Adrenal gland (tissue), 12 donors: ENCODE results near the gene APBB1. TPM values are rescaled to one million over a fixed set of nuclear protein-coding genes. Genes with fewer than 3 reads are reported as not detected.

Source experiments
- DNase-seq, 7 donors: peaks; one replicate each; pipeline ENCODE4 v3.0.0-alpha.2; 2019 to 2020
- H3K27ac ChIP-seq, 5 donors: fragments of 200-600 bp; sonication (generic) in 4 of 5; 1 replicate in 3 of 5; 2 replicates in 2 of 5; pipeline versions ENCODE4 v1.5.1 to v1.8.0; 2016 to 2020; ENCODE audit warnings: mild to moderate bottlenecking in 1 of 5
- H3K27me3 ChIP-seq: fragments of 200-600 bp; 2 replicates; pipeline ENCODE4 v1.8.0; 2021
- H3K36me3 ChIP-seq, 2 donors: fragments of 200-600 bp; replicated peaks in 1 of 2; 1 replicate in 1 of 2; 2 replicates in 1 of 2; pipeline versions ENCODE4 v1.5.1 to v1.8.0; 2018 to 2022
- H3K4me1 ChIP-seq, 2 donors: fragments of 200-600 bp; replicated peaks in 1 of 2; 1 replicate in 1 of 2; 2 replicates in 1 of 2; pipeline versions ENCODE4 v1.5.1 to v1.8.0; 2018 to 2021
- H3K4me3 ChIP-seq, 4 donors: fragments of 200-600 bp; sonication (generic) in 3 of 4; one replicate each; pipeline ENCODE4 v1.5.1; 2016 to 2018
- H3K9me3 ChIP-seq, 3 donors: fragments of 200-600 bp; sonication (generic) in 1 of 3; replicated peaks in 1 of 3; 1 replicate in 2 of 3; 2 replicates in 1 of 3; pipeline versions ENCODE4 v1.5.1 to v1.8.0; 2016 to 2021
- POLR2A ChIP-seq, 2 donors: fragments of 450-650 bp; IDR thresholded peaks; one replicate each; pipeline ENCODE4 v1.6.1; 2017; ENCODE audit warnings: antibody characterized with exemption in 2 of 2, mild to moderate bottlenecking in 2 of 2, moderate library complexity in 1 of 2
- WGBS, 4 donors: extraction: QIAGEN DNeasy Blood & Tissue Kit in 2 of 4; methylation state at CpG; one replicate each; pipeline versions ENCODE4 v1.1.5 to v1.1.7; 2013 to 2017; 5-methylcytosine and 5-hydroxymethylcytosine counted together
- intact Hi-C, 2 donors: fragments of 100-400 bp; cut with DNase I; formaldehyde crosslinking; loops; one replicate each; pipeline versions ENCODE4 v1.14.1 to v1.15.0; 2022 to 2023
- polyA plus RNA-seq, 3 donors: library from polyadenylated mRNA; stranded (reverse); fragments of 200-250 nt in 2 of 3; fragments of 350-450 nt in 1 of 3; fragmentation: Illumina TruSeq in 1 of 3; extraction: RNeasy Lipid Tissue Mini Kit (QIAGEN cat#74804) in 1 of 3; gene quantifications; one replicate each; pipeline ENCODE4 v1.2.3, GENCODE V29; 2013 to 2014
- total RNA-seq, 9 donors: library from RNA; depleted of rRNA in 4 of 9; stranded (reverse); fragments of >200 nt in 4 of 9; fragments of 120-200 nt in 1 of 9; fragmentation: NEBNext Ultra II Directional in 1 of 9; extraction: Animal tissue kit (Norgen Biotek cat#: 25700) in 1 of 9; gene quantifications; one replicate each; pipeline versions ENCODE4 v1.1.0 to v1.2.4, GENCODE V29; 2013 to 2023
- TF ChIP-seq, protein P1 (sequence below), 6 experiments: fragments of 450-650 bp in 4 of 6; fragments of 200-600 bp in 2 of 6; sonication (generic) in 1 of 6; IDR thresholded peaks; 1 replicate in 5 of 6; 2 replicates in 1 of 6; pipeline versions ENCODE4 v1.5.1 to v1.8.0; 2016 to 2021; ENCODE audit warnings: antibody characterized with exemption in 6 of 6, mild to moderate bottlenecking in 2 of 6, moderate library complexity in 1 of 6
- donor health status: healthy with polysubstance abuse.
- donor health status: Bipolar disorder and iron deficiency.
- donor health status: DM: yes; HTN: yes; CAD: no.
- donor health status: DM: no; HTN: no; CAD: no.
- donor health status: DM: no; HTN: no; CAD: no.
- donor health status: DM: yes; HTN: yes; CAD: no.

APBB1 gene
- total and polyA plus RNA-seq, 12 donors, result 27.2 to 72.4 (median 50.5) TPM

DNA sequence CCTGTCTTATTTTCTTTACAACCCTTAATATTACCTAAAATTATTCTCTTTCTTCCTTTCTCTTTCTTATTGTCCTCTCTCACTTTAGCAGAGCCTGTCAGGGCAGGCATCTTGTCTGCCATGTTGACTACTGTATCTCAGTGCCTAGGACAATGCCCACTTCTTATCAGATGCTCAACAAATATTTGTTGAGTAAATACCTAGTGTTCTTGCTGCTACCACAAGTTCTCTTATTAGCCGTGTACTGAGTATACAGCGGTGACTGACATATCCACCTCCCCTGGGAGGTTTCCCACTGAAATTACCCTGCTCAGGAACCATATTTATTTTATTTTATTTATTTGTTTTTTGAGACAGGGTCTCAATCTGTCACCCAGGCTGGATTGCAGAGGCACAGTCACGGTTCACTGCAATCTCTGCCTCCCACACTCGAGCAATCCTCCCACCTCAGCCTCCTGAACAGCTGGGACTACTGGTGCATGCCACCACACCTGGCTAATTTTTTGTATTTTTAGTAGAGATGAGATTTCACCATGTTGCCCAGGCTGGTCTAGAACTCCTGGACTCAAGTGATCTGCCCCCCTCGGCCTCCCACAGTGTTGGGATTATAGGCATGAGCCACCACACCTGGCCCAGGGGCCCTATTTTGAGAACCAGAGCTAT lies 15.2 kb upstream of the APBB1 start:
- H3K27me3 ChIP-seq, result no peaks in the 10 kb centered on the region
- no peaks in the 10 kb centered on the region for H3K9me3 ChIP-seq
- DNase-seq, result no peak
- 65 to 72% (median 67%) methylated on average over 5 of the region's 5 CpGs for WGBS, 4 donors
- no peaks in the 10 kb centered on the region for H3K4me1 ChIP-seq
- intact Hi-C loops, result no loop called here
- no peaks in the 10 kb centered on the region for H3K36me3 ChIP-seq
- no peak overlapping the region for H3K27ac ChIP-seq
- H3K4me3 ChIP-seq, result no peak overlapping the region
- no peak for TF ChIP-seq POLR2A (IDR thresholded peaks at IDR 0.05)
- TF ChIP-seq, protein P1, sequence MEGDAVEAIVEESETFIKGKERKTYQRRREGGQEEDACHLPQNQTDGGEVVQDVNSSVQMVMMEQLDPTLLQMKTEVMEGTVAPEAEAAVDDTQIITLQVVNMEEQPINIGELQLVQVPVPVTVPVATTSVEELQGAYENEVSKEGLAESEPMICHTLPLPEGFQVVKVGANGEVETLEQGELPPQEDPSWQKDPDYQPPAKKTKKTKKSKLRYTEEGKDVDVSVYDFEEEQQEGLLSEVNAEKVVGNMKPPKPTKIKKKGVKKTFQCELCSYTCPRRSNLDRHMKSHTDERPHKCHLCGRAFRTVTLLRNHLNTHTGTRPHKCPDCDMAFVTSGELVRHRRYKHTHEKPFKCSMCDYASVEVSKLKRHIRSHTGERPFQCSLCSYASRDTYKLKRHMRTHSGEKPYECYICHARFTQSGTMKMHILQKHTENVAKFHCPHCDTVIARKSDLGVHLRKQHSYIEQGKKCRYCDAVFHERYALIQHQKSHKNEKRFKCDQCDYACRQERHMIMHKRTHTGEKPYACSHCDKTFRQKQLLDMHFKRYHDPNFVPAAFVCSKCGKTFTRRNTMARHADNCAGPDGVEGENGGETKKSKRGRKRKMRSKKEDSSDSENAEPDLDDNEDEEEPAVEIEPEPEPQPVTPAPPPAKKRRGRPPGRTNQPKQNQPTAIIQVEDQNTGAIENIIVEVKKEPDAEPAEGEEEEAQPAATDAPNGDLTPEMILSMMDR (IDR thresholded peaks at IDR 0.05), result no peak

DNA sequence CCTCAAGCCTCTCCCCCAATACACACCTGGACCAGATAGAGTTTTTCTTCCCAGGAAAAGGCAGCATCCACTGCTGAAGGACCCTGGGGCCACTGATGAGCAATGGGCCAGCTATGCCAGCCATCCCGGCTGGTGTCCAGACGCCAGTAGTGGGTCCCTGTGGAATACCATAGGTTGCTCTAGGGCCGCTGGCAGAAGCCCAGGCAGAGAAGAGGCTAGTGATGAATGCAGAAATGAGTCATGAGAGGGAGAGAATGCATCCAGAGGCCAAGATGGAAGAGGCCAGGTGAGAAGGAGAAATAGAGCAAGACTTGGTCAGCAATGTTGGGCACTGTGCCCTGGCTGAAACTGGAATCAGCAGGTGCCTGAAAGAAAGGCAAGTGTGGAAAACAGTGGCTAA lies 13.0 kb upstream of the APBB1 start:
- Histone ChIP-seq H3K36me3 (no peaks in the 10 kb centered on the region), H3K4me1 (no peaks in the 10 kb centered on the region), H3K27me3 (no peaks in the 10 kb centered on the region), H3K4me3 (no peak overlapping the region), H3K9me3 (no peaks in the 10 kb centered on the region), H3K27ac (no peak overlapping the region)
- TF ChIP-seq, protein P1 (IDR thresholded peaks at IDR 0.05), result no peak
- no peak for TF ChIP-seq POLR2A (IDR thresholded peaks at IDR 0.05)
- intact Hi-C loops, result no loop called here
- whole genome bisulfite sequencing, 4 donors, result 71 to 91% (median 79%) methylated on average over 3 of the region's 3 CpGs
- DNase-seq, result peak in 1 of 7 donors; percentile 22

DNA sequence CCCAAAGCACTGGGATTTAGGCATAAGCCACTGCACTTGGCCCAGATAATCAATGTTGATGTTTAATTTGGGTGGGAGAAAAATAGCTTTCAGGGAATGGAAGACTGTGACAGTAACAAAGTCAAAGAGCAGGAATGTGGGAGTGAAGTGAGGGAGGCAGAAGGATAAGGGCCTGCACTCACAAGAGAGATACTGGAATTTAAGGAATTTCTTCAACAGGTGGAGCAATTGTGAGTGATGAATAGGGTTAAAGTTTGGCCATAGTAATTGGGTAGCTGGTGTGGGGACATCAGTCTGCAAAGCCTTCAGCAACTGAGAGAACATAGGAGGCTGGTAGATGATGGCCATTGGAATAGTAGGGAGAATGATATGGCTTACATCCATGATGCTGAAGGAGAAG lies 8.6 kb upstream of the APBB1 start:
- Histone ChIP-seq H3K4me1 (no peaks in the 10 kb centered on the region), H3K27me3 (no peaks in the 10 kb centered on the region), H3K9me3 (no peaks in the 10 kb centered on the region), H3K27ac (no peak overlapping the region), H3K36me3 (no peaks in the 10 kb centered on the region), H3K4me3 (no peak overlapping the region)
- TF ChIP-seq POLR2A (IDR thresholded peaks at IDR 0.05), result no peak
- TF ChIP-seq, protein P1 (IDR thresholded peaks at IDR 0.05), result no peak
- intact Hi-C loops, result no loop called here
- no peak for DNase-seq

DNA sequence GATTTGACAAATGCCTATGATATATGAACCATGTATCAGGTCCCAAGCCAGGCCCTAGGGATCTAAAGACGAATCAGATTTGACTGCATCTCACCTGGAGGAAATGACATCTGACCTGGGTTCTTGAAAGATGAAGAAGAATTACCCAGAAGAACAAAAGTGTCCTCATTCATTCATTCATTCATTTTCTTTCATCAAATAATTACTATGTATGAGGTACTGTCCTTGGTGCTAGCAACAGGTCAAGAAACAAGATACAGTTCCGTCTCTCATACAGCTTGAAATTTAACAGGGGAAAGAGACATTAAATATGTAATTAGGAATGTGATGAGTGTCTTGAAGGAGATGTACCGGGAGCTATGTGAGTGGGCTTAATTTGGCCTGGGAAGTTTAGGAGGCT lies 1.8 kb upstream of the APBB1 start:
- Histone ChIP-seq H3K4me3 (no peak overlapping the region), H3K4me1 (peaks cover 12 to 15% of the 10 kb centered on the region in 2 donors), H3K27me3 (no peaks in the 10 kb centered on the region), H3K27ac (no peak overlapping the region), H3K36me3 (no peaks in the 10 kb centered on the region), H3K9me3 (no peaks in the 10 kb centered on the region)
- WGBS, 4 donors, result 91 to 93% (median 92%) methylated on average over 3 of the region's 3 CpGs
- no peak for DNase-seq
- intact Hi-C loops, result no loop called here
- TF ChIP-seq, protein P1 (IDR thresholded peaks at IDR 0.05), result no peak
- no peak for TF ChIP-seq POLR2A (IDR thresholded peaks at IDR 0.05)
